ENCODE data around the gene FAM13B.
"Not testable (repeated sequence)": the region's sequence is repeated elsewhere in the genome, so short reads cannot be mapped to it uniquely, and the experiment has no call there.

FAM13B gene

DNA sequence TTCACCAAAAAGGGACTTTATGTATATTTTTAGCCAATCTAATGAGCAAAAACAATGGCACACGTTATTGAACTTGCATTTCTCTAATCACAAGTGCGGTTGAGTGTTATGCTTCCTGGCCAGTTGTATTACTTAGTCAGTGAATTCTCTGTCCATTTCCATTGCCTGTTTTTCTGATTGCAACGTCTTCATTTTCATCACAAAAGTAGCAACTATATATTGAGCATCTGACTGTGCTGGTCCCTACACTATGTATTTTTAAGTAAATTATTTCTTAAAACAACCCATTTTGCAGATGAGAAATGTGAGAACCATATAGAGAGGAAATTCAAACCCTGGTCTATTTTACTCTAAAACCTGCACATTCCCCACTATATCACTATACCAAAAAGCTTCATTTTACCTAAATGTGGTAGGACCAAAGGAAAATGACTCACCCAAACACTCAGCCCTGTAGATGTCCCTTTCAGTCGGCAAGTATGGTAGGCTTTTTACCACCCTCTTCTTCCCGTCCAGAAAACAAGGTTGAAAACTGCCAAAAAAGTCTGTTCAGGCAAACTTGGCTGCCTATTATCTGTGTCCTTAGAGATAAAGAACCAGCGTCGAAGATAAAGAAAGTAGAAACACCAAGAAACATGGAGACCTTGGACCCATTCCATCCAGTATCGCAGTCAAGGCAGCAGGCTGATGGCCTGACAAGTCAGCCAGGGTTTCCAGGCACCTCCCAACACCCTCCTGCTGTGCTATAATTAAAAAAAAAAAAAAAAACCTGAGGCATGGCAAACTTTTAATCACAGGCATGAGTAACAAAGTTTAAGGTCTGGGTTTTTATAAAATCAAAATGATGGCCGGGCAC lies 18.8 kb upstream of the FAM13B start:
- H3K9ac ChIP-seq (ENCODE audit: low read depth, low read length), result no peak overlapping the region
- no peaks in the 10 kb centered on the region for H3K4me1 ChIP-seq (ENCODE audit: insufficient read depth, low read length)
- H3K36me3 ChIP-seq (ENCODE audit: insufficient read depth, low read length), result no peaks in the 10 kb centered on the region
- no peaks in the 10 kb centered on the region for H3K9me3 ChIP-seq (ENCODE audit: control insufficient read depth, insufficient read depth, low read length)

- H3K9ac ChIP-seq (ENCODE audit: low read depth, low read length); H3K36me3 ChIP-seq (ENCODE audit: insufficient read depth, low read length); H3K9me3 ChIP-seq (ENCODE audit: control insufficient read depth, insufficient read depth, low read length); H3K4me1 ChIP-seq (ENCODE audit: insufficient read depth, low read length): not testable (repeated sequence)
Measured at GRCh38 chr5:138045283-138045682, 12.4 kb upstream of the FAM13B start.

- H3K36me3 ChIP-seq (ENCODE audit: insufficient read depth, low read length), result no peaks in the 10 kb centered on the region
- H3K9ac ChIP-seq (ENCODE audit: low read depth, low read length), result no peak overlapping the region
- 0 out of 2 replicates have a peak, but pooled peaks cover 2% of the 10 kb centered on the region for H3K4me1 ChIP-seq (ENCODE audit: insufficient read depth, low read length)
Measured at GRCh38 chr5:138038826-138039225, 5.9 kb upstream of the FAM13B start.

GRCh38 chr5:138037907-138038633 lies 5.2 kb upstream of the FAM13B start:
- Histone ChIP-seq H3K9me3 (ENCODE audit: control insufficient read depth, insufficient read depth, low read length) (no peaks in the 10 kb centered on the region), H3K4me1 (ENCODE audit: insufficient read depth, low read length) (0 out of 2 replicates have a peak, but pooled peaks cover 5% of the 10 kb centered on the region), H3K36me3 (ENCODE audit: insufficient read depth, low read length) (no peaks in the 10 kb centered on the region), H3K9ac (ENCODE audit: low read depth, low read length) (no peak overlapping the region)

More at GRCh38 chr5:138038826-138039225, 5.9 kb upstream of the FAM13B start:
- H3K9me3 ChIP-seq (ENCODE audit: control insufficient read depth, insufficient read depth, low read length), result no peaks in the 10 kb centered on the region

- Histone ChIP-seq H3K9me3 (ENCODE audit: control insufficient read depth, insufficient read depth, low read length) (no peaks in the 10 kb centered on the region), H3K36me3 (ENCODE audit: insufficient read depth, low read length) (no peaks in the 10 kb centered on the region), H3K9ac (ENCODE audit: low read depth, low read length) (no peak overlapping the region), H3K4me1 (ENCODE audit: insufficient read depth, low read length) (0 out of 2 replicates have a peak, but pooled peaks cover 5% of the 10 kb centered on the region)
Measured at GRCh38 chr5:138037271-138037670, 4.4 kb upstream of the FAM13B start.

DNA sequence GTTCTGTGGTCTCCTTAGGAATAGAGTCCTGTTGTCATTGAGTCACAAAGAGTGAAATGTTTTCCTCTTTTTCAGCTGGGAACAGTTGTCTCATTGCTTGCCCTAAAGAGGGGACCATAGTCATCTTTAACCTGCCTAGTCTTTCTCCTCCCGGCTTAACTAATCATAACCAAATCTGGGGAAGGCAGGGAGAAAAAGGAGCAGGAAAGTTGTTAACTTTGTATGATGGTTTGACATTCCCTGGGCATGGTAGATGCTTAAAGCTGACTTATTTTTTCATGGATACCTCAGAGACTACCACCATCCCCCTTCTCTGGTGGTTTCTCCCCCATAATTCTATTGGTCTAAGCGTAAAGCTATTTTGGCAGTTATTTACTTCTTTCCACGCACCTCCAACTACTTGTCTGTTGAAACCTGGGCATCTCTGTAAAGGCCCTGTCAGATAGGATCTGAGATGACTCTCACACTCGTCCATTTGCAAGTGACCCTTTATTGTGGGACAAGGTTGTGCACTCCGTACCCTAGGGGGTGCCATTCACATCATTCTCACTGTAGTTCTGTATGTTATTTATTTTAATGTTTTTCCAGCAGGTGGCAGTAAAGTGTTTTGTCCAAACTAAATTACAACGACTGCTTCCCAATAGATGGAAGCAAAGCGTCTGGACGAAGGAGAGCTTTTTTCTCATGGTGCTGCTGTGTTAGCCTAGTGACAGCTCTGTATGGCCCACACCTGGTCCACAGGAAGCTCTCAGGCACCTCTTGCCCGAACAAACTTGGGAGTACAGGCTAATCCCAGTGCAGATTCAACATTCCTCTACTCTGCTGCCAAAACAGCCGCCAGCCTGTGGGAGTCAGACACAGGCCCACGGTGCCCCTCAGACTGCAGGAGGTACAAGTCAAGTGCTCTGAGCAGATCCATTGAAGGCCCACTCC lies 3.0 kb upstream of the FAM13B start:
- H3K9me3 ChIP-seq (ENCODE audit: control insufficient read depth, insufficient read depth, low read length), result no peaks in the 10 kb centered on the region
- 0 out of 2 replicates have a peak, but pooled peaks cover 5% of the 10 kb centered on the region for H3K4me1 ChIP-seq (ENCODE audit: insufficient read depth, low read length)
- no peaks in the 10 kb centered on the region for H3K36me3 ChIP-seq (ENCODE audit: insufficient read depth, low read length)
- H3K9ac ChIP-seq (ENCODE audit: low read depth, low read length), result no peak overlapping the region

DNA sequence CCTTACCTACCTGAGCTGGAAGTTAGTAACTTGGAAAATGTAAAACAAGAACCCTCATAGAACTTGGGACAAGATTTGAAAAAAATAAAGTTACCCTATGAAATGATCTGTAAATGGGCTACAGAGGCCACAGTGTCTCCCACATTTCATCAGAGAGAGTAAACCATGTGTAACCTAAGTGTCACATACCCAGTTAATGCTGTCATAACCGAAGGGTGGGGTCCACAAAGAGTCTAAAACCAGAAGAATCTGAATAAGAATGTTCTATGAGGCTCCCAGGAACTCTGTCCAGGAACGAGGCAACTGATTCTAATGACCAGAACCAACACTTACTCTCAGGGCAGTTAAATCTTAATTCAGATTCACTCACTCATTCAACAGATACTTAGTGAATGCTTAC lies 1.0 kb upstream of the FAM13B start:
- Histone ChIP-seq H3K4me1 (ENCODE audit: insufficient read depth, low read length) (0 out of 2 replicates have a peak, but pooled peaks cover 5% of the 10 kb centered on the region), H3K9me3 (ENCODE audit: control insufficient read depth, insufficient read depth, low read length) (no peaks in the 10 kb centered on the region), H3K36me3 (ENCODE audit: insufficient read depth, low read length) (no peaks in the 10 kb centered on the region), H3K9ac (ENCODE audit: low read depth, low read length) (peak overlapping the region; percentile 99)

DNA sequence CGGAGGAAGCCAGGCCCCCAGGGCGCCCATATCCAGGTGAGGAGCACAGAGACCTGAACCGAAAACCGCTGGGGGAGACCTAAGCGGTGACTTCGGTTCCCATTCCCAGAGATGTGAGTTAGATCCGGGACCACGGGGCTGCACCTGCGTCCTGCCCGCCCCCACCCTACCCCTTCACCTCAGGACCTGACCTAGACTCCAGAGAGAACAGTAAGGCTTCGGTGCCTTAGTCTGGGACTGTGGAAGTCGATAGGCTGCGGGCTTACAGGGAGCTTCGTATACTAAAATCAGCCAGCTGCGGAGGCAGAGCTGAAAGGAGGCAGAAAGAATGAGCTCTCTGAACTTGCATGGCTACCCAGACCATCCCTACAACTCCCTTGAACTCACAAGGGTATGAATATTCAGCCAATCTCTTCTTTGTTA lies 518 bp upstream of the FAM13B start:
- H3K9me3 ChIP-seq (ENCODE audit: control insufficient read depth, insufficient read depth, low read length), result no peaks in the 10 kb centered on the region
- H3K4me1 ChIP-seq (ENCODE audit: insufficient read depth, low read length), result 0 out of 2 replicates have a peak, but pooled peaks cover 5% of the 10 kb centered on the region
- H3K36me3 ChIP-seq (ENCODE audit: insufficient read depth, low read length), result no peaks in the 10 kb centered on the region
- H3K9ac ChIP-seq (ENCODE audit: low read depth, low read length), result peak overlapping the region; percentile 99

DNA sequence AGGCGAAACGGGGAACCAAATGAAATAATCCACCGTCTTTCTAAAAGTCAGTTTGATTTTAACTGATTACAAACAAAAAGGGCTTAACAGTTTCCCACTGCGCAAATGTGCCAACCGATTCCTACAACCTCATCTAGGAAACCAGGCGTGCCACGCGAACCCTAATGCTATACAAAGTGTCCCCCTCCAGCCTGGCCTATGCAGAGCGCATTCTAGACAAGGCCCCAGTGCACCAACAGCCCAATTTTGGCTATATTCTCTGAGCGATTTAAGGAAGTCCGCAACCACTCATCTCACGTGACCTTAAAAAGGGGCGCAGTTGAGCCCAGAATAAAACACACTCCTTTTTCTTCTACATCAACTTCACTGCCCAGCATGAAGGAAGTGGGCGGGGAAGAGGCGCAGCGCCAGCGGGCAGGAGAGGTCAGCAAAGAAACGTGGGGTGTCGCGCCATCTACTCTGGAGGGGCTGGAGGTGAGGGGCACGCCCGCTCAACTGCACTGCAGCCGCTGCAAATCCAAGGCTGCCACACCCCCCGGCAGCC lies 779 bp downstream of the FAM13B start:
- Histone ChIP-seq H3K4me1 (ENCODE audit: insufficient read depth, low read length) (0 out of 2 replicates have a peak, but pooled peaks cover 5% of the 10 kb centered on the region), H3K9me3 (ENCODE audit: control insufficient read depth, insufficient read depth, low read length) (no peaks in the 10 kb centered on the region), H3K36me3 (ENCODE audit: insufficient read depth, low read length) (no peaks in the 10 kb centered on the region), H3K9ac (ENCODE audit: low read depth, low read length) (peak overlapping the region; percentile 99)

- Histone ChIP-seq H3K36me3 (ENCODE audit: insufficient read depth, low read length) (no peaks in the 10 kb centered on the region), H3K9ac (ENCODE audit: low read depth, low read length) (no peak overlapping the region), H3K9me3 (ENCODE audit: control insufficient read depth, insufficient read depth, low read length) (no peaks in the 10 kb centered on the region), H3K4me1 (ENCODE audit: insufficient read depth, low read length) (0 out of 2 replicates have a peak, but pooled peaks cover 5% of the 10 kb centered on the region)
Measured at GRCh38 chr5:138029944-138030343, 2.9 kb downstream of the FAM13B start.

DNA sequence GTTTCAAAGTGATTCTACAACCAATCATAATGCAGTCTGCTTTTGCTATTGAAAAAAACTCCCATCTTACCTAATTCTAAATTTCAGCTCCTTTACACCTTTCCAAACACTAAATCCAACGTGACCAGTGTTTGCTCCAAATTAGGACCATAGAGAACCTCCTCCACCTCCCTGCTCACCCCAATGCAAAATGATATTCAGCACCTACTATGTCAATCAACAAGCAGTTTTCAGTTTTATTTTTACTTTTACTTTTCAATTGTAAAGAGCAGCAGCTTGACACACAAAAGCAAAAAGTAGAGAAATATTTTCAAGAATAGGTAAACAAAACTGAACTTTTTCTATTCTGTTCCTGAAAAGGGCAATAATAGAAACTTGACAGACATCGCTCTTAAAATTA lies 3.4 kb downstream of the FAM13B start:
- H3K4me1 ChIP-seq (ENCODE audit: insufficient read depth, low read length), result 0 out of 2 replicates have a peak, but pooled peaks cover 5% of the 10 kb centered on the region
- H3K9ac ChIP-seq (ENCODE audit: low read depth, low read length), result no peak overlapping the region
- no peaks in the 10 kb centered on the region for H3K36me3 ChIP-seq (ENCODE audit: insufficient read depth, low read length)
- no peaks in the 10 kb centered on the region for H3K9me3 ChIP-seq (ENCODE audit: control insufficient read depth, insufficient read depth, low read length)

DNA sequence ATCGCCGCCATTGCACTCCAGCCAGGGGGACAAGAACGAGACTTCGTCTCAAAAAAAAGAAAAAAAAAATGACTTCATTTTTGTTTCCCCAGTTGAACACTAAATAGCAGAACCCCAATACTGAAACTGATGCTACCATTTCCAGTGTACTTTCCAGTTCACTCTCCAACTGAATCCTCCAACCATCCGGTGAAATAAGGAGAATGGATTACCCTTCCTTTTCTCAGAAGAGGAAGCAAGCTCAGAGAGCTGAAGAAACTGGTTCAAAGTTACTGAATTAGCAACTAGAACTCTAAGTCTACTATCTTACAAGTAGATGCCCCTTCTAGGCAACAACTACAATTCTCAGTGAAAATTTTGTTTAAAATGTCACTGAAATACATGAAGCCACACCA lies 3.9 kb downstream of the FAM13B start:
- Histone ChIP-seq H3K36me3 (ENCODE audit: insufficient read depth, low read length) (no peaks in the 10 kb centered on the region), H3K9ac (ENCODE audit: low read depth, low read length) (no peak overlapping the region), H3K4me1 (ENCODE audit: insufficient read depth, low read length) (0 out of 2 replicates have a peak, but pooled peaks cover 4% of the 10 kb centered on the region), H3K9me3 (ENCODE audit: control insufficient read depth, insufficient read depth, low read length) (no peaks in the 10 kb centered on the region)

DNA sequence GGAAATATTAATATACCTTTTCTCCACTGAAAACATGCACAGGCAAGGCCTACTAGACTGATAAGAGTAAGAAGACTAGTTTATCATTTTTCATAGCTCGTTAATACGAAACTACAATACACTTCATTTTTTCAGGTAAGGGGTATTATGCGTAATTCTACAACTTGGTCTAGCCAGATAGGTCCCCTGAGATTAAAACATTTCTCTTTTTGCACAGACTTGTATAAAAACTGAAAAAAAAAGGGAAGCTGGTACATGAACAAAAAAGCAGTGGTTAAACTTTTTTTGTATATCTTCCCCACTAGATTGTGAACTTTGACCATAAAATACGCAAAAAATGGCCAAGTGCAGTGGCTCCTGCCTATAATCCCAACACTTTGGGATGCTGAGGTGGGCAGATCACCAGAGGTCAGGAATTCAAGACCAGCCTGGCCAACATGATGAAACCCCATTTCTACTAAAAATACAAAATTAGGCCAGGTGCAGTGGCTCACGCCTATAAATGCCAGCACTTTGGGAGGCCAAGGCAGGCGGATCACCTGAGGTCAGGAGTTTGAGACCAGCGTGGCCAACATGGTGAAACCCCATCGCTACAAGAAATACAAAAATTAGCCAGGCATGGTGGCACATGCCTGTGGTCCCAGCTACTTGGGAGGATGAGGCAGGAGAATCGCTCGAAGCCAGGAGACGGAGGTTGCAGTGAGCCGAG lies 4.5 kb downstream of the FAM13B start:
- not testable (repeated sequence) for H3K4me1 ChIP-seq (ENCODE audit: insufficient read depth, low read length); H3K36me3 ChIP-seq (ENCODE audit: insufficient read depth, low read length); H3K9ac ChIP-seq (ENCODE audit: low read depth, low read length); H3K9me3 ChIP-seq (ENCODE audit: control insufficient read depth, insufficient read depth, low read length)

Data from ES-I3 (cell line).